Measurements from ENCODE around the gene RHOF.

DNA sequence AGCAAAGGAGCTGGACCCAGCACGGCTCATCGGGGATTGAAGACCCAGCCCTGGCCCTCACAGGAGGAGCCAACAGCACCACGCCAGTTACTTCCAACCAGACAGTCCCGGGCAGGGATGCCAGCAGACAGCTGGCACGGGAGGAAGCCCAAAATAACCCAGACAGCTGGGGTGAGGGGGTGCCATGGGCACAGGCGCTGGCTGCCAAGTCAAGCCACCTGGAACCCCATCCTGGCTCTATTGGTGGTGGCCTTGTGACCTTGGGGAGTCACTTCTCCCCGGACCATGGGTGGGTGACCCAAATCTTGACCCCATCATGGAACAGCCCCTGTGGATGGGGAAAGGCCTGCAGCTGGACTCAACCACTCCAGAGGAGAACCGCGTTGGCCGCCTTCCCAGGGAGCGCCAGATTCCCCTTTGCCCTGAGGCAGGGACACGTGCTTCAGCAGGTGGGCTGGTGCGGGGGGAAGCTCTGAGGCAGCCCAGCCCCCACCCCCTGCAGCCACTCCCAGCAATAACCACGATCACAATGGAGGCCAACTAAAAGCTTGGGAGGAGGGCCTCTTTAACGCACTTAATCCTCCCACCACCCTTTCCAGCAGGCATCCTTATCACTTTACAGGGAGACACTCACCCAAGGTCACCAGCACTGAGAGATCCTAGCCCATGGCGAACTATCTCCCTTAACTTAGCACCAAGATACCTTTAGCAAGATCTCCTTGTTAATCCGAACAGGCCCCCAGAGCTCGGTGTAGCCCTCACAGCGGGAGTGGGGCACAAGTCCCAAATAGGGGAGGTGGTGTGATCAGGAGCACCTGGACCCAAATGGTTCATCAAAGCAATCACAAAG, 4.7 kb upstream of the RHOF start:
- TF ChIP-seq, protein P1, sequence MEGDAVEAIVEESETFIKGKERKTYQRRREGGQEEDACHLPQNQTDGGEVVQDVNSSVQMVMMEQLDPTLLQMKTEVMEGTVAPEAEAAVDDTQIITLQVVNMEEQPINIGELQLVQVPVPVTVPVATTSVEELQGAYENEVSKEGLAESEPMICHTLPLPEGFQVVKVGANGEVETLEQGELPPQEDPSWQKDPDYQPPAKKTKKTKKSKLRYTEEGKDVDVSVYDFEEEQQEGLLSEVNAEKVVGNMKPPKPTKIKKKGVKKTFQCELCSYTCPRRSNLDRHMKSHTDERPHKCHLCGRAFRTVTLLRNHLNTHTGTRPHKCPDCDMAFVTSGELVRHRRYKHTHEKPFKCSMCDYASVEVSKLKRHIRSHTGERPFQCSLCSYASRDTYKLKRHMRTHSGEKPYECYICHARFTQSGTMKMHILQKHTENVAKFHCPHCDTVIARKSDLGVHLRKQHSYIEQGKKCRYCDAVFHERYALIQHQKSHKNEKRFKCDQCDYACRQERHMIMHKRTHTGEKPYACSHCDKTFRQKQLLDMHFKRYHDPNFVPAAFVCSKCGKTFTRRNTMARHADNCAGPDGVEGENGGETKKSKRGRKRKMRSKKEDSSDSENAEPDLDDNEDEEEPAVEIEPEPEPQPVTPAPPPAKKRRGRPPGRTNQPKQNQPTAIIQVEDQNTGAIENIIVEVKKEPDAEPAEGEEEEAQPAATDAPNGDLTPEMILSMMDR (conservative IDR thresholded peaks at IDR 0.05 in 1 of 2, IDR thresholded peaks at IDR 0.05 in 1 of 2; ENCODE audit: low read depth in 1 of 2, low read length in 2 of 2): no peak
- TF ChIP-seq EZH2 (IDR thresholded peaks at IDR 0.05; ENCODE audit: low read length, missing control alignments): no peak

Measured in fibroblast of lung (primary cell).